Activated naive CD4-positive, alpha-beta T cell treated with anti-CD3 and anti-CD28 coated beads, Interleukin-2, amount 50 U/mL, for 72 hours (primary cell): ENCODE results near the gene PTGIS. TPM values are rescaled to one million over a fixed set of nuclear protein-coding genes. Genes with fewer than 3 reads are reported as not detected.

ENCODE experiments used
- ATAC-seq, 2 donors: fragments of 150-1000 bp; cut with Tn5 transposase; 2 replicates each; pipeline ENCODE4 v1.10.0; 2021; ENCODE audit warnings: mild to moderate bottlenecking in 2 of 2, moderate library complexity in 2 of 2
- DNase-seq, 2 donors: peaks; one replicate each; pipeline ENCODE4 v3.0.0; 2021 to 2022; ENCODE audit warnings: low spot score in 2 of 2
- H3K27ac Mint-ChIP-seq, 2 donors: one replicate each; pipeline ENCODE4 v1.8.0; 2022; ENCODE audit warnings: mild to moderate bottlenecking in 2 of 2, mixed read lengths in 2 of 2
- H3K36me3 Mint-ChIP-seq, 2 donors: one replicate each; pipeline ENCODE4 v1.8.0; 2022; ENCODE audit warnings: mixed read lengths in 2 of 2
- H3K9me3 Mint-ChIP-seq, 2 donors: one replicate each; pipeline ENCODE4 v1.8.0; 2022; ENCODE audit warnings: mixed read lengths in 2 of 2
- total RNA-seq, 2 donors: library from RNA; stranded (reverse); gene quantifications; one replicate each; pipeline ENCODE4 v1.2.3, GENCODE V29; 2022

PTGIS gene
- total RNA-seq, 2 donors from 2014 or later, result 0.60 to 1.0 TPM

- no peak for DNase-seq
- no peak overlapping the region for H3K27ac Mint-ChIP-seq
- peak in 1 of 2 donors; percentile 70 for ATAC-seq
These were observed 59.3 kb downstream of the PTGIS start for GRCh38 chr20:49508435-49509199.

DNA sequence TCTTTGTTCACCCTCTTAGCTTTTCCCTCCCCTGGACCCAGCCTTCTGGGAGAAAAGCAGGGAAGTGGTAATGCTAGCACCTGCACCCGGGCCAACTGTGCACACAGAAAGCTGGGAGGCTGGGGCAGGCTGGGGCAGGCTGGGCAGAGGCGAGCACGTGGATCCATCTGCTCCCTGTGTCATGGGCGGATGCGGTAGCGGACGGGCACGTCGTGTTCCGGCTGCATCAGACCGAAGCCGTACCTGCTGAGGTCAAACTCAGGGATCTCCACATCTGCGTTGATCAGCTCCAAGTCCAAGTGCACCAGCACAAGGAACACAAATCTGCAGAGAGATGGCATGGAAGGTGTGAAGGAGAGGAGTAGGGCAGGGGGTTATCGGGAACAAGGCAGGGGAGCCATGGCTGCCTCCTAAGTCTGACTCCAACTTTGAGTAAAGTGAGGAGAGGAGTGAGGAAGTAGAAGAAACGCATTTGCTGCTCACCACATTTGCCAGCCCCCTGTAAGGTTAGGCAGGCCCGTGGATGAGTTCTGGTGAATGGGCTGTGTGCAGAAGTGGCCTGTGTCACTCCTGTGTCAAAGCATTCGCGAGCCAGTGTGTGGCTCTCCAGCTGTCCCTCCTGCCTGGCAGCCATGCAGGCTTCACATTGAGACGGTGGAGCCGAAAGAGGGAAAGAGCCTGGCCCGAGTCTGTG lies 60.0 kb downstream of the PTGIS start:
- H3K27ac Mint-ChIP-seq, result no peak overlapping the region
- H3K9me3 Mint-ChIP-seq, result no peaks in the 10 kb centered on the region
- no peak for ATAC-seq
- DNase-seq, result no peak
- no peaks in the 10 kb centered on the region for H3K36me3 Mint-ChIP-seq

More at GRCh38 chr20:49508435-49509199, 59.3 kb downstream of the PTGIS start:
- H3K36me3 Mint-ChIP-seq, result no peaks in the 10 kb centered on the region
- no peaks in the 10 kb centered on the region for H3K9me3 Mint-ChIP-seq

- ATAC-seq (no peak), DNase-seq (no peak)
- no peaks in the 10 kb centered on the region for H3K9me3 Mint-ChIP-seq
- no peaks in the 10 kb centered on the region for H3K36me3 Mint-ChIP-seq
- no peak overlapping the region for H3K27ac Mint-ChIP-seq
These were observed 62.4 kb downstream of the PTGIS start for GRCh38 chr20:49505518-49505917.

DNA sequence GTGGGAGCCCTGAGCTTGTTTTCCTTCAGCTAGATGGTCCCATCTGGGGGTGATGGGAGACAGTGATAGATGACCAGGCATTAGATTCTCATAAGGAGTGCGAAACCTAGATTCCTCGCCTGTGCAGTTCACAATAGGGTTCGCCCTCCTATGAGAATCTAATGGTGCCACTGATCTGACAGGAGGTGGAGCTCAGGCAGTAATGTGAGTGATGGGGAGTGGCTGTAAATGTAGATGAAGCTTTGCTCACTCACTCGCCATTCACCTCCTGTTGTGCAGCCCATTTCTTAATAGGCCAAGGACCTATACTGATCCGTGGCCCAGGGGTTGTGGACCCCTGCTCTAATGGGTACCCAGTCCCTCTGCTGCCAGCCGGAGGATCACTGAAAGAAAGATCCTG lies 64.8 kb downstream of the PTGIS start:
- no peaks in the 10 kb centered on the region for H3K9me3 Mint-ChIP-seq
- H3K36me3 Mint-ChIP-seq, result no peaks in the 10 kb centered on the region
- DNase-seq, result no peak
- no peak for ATAC-seq
- H3K27ac Mint-ChIP-seq, result no peak overlapping the region

DNA sequence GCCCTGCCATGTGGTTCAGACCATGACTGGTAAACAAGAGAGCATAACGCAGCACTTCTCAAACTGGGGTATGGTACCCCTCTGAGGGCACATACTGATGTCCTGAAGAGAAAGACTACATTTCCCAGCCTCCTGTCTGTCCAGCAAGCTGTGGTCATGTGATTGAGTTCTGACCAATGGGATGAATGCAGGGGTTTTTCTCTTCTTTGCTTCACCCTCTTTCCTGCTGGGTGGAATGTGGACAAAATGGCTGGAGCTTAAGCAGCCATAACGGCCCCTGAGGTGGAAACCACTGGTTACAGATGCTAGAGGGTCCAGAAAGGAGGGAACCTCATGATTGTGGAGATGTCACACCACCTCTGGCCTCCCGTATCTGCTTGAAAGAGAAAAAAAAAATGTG lies 66.0 kb downstream of the PTGIS start:
- ATAC-seq (no peak), DNase-seq (no peak)
- no peak overlapping the region for H3K27ac Mint-ChIP-seq
- no peaks in the 10 kb centered on the region for H3K36me3 Mint-ChIP-seq
- no peaks in the 10 kb centered on the region for H3K9me3 Mint-ChIP-seq

GRCh38 chr20:49497398-49497669 lies 70.6 kb downstream of the PTGIS start:
- H3K27ac Mint-ChIP-seq, result no peak overlapping the region
- no peaks in the 10 kb centered on the region for H3K9me3 Mint-ChIP-seq
- DNase-seq (no peak), ATAC-seq (no peak)
- H3K36me3 Mint-ChIP-seq, result no peaks in the 10 kb centered on the region

DNA sequence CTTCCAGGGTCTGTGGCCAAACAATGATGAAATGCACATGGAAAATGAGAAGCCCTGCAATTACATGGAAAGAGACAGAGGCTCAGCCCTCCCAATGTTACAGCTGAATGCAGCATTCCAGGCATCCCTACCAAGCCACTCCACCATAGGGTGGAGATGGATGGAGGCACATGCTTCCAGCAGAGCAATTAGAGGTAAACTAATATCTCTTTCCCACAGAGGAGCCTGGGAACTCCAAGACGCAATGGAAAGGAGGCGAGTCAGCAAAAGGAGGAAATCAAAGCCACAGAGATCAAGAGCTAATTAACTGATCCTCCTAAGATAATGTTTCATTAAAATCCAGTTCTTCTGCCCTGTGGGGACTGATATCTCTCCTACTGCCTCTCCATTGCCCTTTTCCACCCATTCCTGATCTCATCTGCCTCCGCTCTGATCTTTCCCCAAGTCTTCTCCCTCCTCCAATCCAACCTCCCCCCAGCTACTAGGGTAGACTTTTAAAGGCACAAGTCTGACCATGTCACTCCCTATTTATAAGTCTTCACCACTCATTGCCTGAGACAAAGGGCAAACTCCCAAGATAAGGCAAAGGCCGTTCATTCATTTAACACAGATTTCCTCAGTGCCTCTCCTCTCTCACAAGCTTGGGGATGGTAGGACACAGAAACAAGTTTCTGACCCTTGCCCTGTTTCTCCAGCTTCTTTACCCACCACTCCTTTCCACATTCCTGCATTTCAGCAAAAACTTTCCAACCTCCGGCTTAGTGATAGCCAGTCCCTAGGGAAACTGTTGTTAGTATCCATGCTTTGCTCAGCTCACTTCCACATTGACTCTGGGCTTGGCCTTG lies 71.2 kb downstream of the PTGIS start:
- ATAC-seq (no peak), DNase-seq (no peak)
- Mint-ChIP-seq H3K27ac (no peak overlapping the region), H3K36me3 (no peaks in the 10 kb centered on the region), H3K9me3 (peaks cover 0 to 3% of the 10 kb centered on the region in 2 donors)

- Mint-ChIP-seq H3K9me3 (peaks cover 0 to 3% of the 10 kb centered on the region in 2 donors), H3K27ac (no peak overlapping the region), H3K36me3 (peaks cover 0 to 5% of the 10 kb centered on the region in 2 donors)
- ATAC-seq (no peak), DNase-seq (no peak)
These were observed 71.9 kb downstream of the PTGIS start for GRCh38 chr20:49496043-49496442.

GRCh38 chr20:49490689-49491088 lies 77.2 kb downstream of the PTGIS start:
- no peak for ATAC-seq
- no peak for DNase-seq
- H3K27ac Mint-ChIP-seq, result no peak overlapping the region
- H3K9me3 Mint-ChIP-seq, result peaks cover 11% of the 10 kb centered on the region in 2 donors
- H3K36me3 Mint-ChIP-seq, result peaks cover 10 to 15% of the 10 kb centered on the region in 2 donors

GRCh38 chr20:49489688-49490087 lies 78.2 kb downstream of the PTGIS start:
- H3K9me3 Mint-ChIP-seq, result peaks cover 11% of the 10 kb centered on the region in 2 donors
- peaks cover 10 to 15% of the 10 kb centered on the region in 2 donors for H3K36me3 Mint-ChIP-seq

GRCh38 chr20:49486064-49486463 lies 81.9 kb downstream of the PTGIS start:
- Mint-ChIP-seq H3K27ac (no peak overlapping the region), H3K36me3 (peaks cover 10% of the 10 kb centered on the region in 2 donors), H3K9me3 (peaks cover 8 to 11% of the 10 kb centered on the region in 2 donors)
- DNase-seq (no peak), ATAC-seq (no peak)

More at GRCh38 chr20:49489688-49490087, 78.2 kb downstream of the PTGIS start:
- ATAC-seq, result no peak
- no peak for DNase-seq
- no peak overlapping the region for H3K27ac Mint-ChIP-seq

DNA sequence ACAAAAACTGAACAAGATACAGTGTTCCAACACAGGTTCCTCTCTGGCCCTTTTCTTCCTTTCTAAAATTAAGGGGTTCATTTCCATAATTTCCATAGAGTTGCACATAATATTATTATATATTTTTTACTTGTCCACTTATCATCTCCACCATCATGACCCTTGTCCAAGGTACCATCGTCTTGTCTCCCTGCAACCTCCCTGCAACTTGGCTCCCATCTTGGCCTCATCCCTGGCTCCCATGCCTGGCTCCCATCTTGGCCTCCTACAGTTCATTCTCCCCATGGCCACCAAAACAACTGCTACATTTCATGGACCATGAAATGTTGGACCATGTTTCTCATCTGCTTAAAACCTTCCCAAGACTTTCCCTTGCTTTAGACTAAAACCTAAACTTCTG lies 82.4 kb downstream of the PTGIS start:
- DNase-seq, result no peak
- Mint-ChIP-seq H3K9me3 (peaks cover 8 to 11% of the 10 kb centered on the region in 2 donors), H3K27ac (no peak overlapping the region), H3K36me3 (peaks cover 10% of the 10 kb centered on the region in 2 donors)
- no peak for ATAC-seq

- Mint-ChIP-seq H3K9me3 (peaks cover 4 to 5% of the 10 kb centered on the region in 2 donors), H3K27ac (no peak overlapping the region), H3K36me3 (peaks cover 5% of the 10 kb centered on the region in 2 donors)
- DNase-seq (peak; percentile 63 to 80), ATAC-seq (peak; percentile 94 to 97)
These were observed 83.5 kb downstream of the PTGIS start for GRCh38 chr20:49484180-49485140.

DNA sequence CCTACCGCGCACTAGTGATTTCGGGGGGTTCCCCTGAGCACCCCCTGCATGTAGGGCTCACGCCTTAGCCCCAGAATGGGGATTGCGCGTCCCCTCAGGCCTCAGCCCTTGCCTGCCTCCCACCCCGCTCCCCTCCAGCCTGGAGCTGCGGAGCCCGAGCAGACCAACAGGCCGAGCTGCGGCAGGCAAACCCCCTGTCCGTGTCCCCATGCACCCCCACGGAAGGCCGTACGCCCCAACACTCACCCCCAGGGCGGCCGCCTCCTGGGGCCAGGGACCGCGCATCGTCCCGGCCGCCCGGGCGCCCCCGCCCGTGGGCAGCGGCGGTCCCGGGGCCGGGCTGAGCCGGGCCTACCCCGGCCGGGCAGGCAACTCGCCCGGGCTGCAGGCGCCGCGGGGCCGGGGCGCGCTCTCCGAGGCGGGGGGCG lies 84.2 kb downstream of the PTGIS start:
- no peaks in the 10 kb centered on the region for H3K9me3 Mint-ChIP-seq
- ATAC-seq (peak in 1 of 2 donors; percentile 38), DNase-seq (no peak)
- no peak overlapping the region for H3K27ac Mint-ChIP-seq
- no peaks in the 10 kb centered on the region for H3K36me3 Mint-ChIP-seq

DNA sequence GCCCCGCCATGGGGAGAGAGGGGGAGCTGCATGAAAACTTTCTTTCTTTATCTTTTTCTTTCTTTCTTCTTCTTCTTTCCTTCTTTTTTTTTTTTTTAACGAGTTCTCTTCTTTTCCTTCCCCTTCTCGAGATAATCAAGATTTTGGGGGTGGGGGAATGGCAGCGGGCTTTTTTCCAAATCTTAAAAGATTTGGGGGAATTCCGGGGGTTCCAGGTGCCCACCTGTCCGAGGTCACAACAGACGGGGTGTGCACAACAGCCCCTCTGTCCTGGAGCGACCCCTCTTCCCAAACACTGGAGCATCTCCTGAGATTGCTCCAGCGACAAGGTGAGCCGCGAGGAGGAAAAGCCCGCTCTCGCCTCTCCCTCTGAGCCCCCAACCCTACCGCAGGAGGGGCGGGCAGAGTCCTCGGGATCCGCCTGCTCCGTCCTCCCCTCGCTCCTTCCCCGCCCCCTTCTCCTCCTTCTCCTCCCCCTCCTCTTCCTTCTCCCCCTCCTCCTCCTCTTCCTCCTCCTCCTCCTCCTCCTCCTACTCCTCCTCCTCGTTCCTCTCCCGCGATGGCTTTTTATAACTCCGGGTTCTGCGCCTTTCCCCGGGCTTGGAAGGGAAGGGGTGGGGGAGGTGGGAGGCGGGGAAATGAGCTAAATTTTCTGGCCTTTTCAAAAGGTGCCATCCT lies 84.8 kb downstream of the PTGIS start:
- Mint-ChIP-seq H3K36me3 (no peaks in the 10 kb centered on the region), H3K27ac (peak overlapping the region in 1 of 2 donors; percentile 41), H3K9me3 (no peaks in the 10 kb centered on the region)
- DNase-seq, result no peak
- ATAC-seq, result no peak
